Myocyte (in vitro differentiated cells): ENCODE data around the gene SCG5. TPM values are rescaled to one million over a fixed set of nuclear protein-coding genes. Genes with fewer than 3 reads are reported as not detected.

Experiments
- DNase-seq: peaks from one replicate; pipeline ENCODE4 v3.0.0-alpha.2; 2012; ENCODE audit warnings: low read depth
- total RNA-seq: library from RNA; depleted of rRNA; stranded (reverse); fragments of >200 nt; gene quantifications from 2 replicates; pipeline ENCODE4 v1.2.3, GENCODE V29; 2014

SCG5 gene
- total RNA-seq, 1 donor from 2014 or later = 2.3 TPM

- DNase-seq = peak; percentile 72
Observed at GRCh38 chr15:32659340-32660155, 18.0 kb downstream of the SCG5 start.

GRCh38 chr15:32663671-32664070, 22.2 kb downstream of the SCG5 start:
- DNase-seq = peak; percentile 45

GRCh38 chr15:32664796-32665195, 23.3 kb downstream of the SCG5 start:
- no peak for DNase-seq

GRCh38 chr15:32667321-32667720, 25.8 kb downstream of the SCG5 start:
- no peak for DNase-seq

GRCh38 chr15:32668942-32669341, 27.4 kb downstream of the SCG5 start:
- no peak for DNase-seq

GRCh38 chr15:32669896-32670611, 28.5 kb downstream of the SCG5 start:
- DNase-seq = no peak

- DNase-seq = no peak
Observed at GRCh38 chr15:32670623-32671022, 29.1 kb downstream of the SCG5 start.

- no peak for DNase-seq
Observed at GRCh38 chr15:32671339-32672325, 30.1 kb downstream of the SCG5 start.

GRCh38 chr15:32674681-32675080, 33.2 kb downstream of the SCG5 start:
- DNase-seq = no peak

- DNase-seq = no peak
Observed at GRCh38 chr15:32675466-32675865, 34.0 kb downstream of the SCG5 start.

- DNase-seq = no peak
Observed at GRCh38 chr15:32676169-32676568, 34.7 kb downstream of the SCG5 start.

- no peak for DNase-seq
Observed at GRCh38 chr15:32677238-32677750, 35.8 kb downstream of the SCG5 start.

GRCh38 chr15:32679298-32679690, 37.8 kb downstream of the SCG5 start:
- DNase-seq = no peak

GRCh38 chr15:32682569-32682968, 41.1 kb downstream of the SCG5 start:
- peak; percentile 71 for DNase-seq

- DNase-seq = no peak
Observed at GRCh38 chr15:32682977-32683630, 41.6 kb downstream of the SCG5 start.

- DNase-seq = peak; percentile 68
Observed at GRCh38 chr15:32683906-32684584, 42.5 kb downstream of the SCG5 start.

GRCh38 chr15:32685576-32685975, 44.1 kb downstream of the SCG5 start:
- no peak for DNase-seq

GRCh38 chr15:32687556-32687955, 46.0 kb downstream of the SCG5 start:
- no peak for DNase-seq

GRCh38 chr15:32688151-32688639, 46.7 kb downstream of the SCG5 start:
- DNase-seq = peak; percentile 36
